Stimulated activated CD8-positive, alpha-beta memory T cell treated with anti-CD3 and anti-CD28 coated beads, Interleukin-15, amount 100 ng/mL, for 4 hours (primary cell): Measurements from ENCODE around the gene CAVIN1.
"Not testable (repeated sequence)": the region's sequence is repeated elsewhere in the genome, so short reads cannot be mapped to it uniquely, and the experiment has no call there.

Experiments used
- DNase-seq, 2 donors: peaks; one replicate each; pipeline ENCODE4 v3.0.0-alpha.2; 2020; ENCODE audit warnings: low read depth in 2 of 2

CAVIN1 gene

DNA sequence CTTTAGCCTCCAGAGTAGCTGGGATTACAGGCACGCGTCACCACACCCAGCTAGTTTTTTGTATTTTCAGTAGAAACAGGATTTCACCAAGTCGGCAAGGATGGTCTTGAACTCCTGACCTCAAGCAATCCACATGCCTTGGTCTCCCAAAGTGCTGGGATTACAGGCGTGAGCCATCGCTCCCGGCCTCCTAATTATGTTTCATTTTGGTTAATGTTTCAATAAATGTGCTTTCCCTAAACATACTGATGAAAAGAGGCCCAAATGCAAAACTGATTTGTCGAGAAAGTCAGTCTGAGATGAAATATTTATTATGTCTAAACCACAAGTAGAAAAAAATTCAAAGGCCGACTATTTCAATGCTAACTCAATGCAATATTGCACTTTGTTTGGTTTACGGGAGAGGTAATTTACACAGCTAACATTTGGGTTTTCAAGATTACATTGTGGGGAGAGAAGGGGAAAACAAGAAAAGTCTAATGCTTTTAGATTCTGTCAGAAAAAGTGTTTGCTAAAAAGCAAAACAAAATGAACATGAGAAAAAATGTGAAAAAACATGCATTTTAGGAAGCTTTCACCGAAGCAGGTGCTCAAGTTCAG lies 44.6 kb downstream of the CAVIN1 start:
- no peak for DNase-seq

DNA sequence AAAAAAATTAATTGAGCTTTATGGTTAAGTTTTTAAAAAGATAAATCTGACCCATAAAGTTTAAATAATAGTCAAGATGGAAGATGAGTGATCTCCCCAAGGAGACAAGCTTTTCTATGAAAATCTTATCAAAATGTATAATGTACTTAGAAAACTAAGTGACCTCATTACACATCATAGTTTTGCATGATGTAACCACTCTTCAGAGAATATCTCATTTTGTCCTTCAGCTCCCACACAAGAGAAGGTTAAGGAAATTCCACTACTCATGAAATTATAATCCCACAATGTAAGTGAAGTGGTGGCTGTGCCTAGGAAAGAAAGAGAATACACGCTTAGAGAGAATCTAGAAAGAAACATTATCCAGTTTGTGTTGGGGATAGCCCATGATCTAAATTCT lies 49.2 kb downstream of the CAVIN1 start:
- no peak for DNase-seq

DNA sequence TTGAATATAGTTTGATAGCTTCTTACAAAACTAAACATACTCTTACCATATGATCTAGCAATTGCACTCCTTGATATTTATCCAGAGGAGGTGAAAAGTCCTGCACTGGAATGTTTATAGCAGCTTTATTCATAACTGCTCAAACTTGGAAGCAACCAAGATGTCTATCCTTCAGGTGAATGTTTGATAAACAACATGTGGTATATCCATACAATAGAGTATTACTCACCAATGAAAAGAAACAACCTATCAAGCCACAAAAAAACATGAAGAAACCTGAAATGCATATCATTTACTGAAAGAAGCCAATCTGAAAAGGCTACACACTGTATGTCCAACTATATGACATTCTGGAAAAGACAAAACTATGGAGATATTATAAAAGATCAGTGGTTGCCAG lies 50.9 kb downstream of the CAVIN1 start:
- DNase-seq: no peak

DNA sequence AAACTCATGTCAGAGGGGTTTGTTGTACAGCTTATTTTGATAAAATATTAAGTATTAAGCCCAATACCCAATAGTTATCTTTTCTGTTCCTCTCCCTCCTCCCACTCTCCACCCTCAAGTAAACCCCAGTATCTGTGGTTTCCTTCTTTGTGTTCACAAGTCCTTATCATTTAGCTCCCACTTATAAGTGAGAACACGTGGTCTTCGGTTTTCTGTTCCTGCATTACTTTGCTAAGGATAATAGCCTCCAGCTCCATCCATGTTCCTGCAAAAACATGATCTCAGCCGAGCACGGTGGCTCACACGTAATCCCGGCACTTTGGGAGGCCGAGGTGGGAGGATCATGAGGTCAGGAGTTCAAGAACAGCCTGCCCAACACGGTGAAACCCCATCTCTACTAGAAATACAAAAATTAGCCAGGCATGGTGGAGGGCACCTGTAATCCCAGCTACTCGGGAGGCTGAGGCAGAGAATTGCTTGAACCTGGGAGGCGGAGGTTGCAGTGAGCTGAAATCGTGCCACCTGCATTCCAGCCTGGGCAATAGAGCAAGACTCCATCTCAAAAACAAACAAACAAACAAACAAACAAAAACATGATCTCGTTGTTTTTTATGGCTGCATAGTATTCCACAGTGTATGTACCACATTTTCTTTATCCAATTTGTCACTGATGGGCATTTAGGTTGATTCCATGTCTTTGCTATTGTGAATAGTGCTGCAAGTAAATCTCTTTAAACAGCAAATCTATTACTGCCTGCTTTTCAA lies 54.1 kb downstream of the CAVIN1 start:
- DNase-seq: not testable (repeated sequence)

DNA sequence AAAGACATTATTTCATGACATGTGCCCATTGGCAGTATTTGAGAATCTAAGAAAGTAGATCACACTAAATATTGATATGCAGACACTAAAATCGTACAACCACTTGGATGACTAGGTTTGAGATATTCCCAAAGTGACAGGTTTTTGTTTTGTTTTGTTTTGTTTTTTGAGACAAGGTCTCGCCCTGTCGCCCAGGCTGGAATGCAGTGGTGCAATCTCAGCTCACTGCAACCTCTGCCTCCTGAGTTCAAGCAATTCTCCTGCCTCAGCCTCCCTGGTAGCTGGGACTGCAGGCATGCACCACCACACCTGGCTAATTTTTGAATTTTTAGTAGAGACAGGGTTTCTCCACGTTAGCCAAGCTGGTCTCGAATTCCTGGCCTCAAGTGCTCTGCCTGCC lies 54.7 kb downstream of the CAVIN1 start:
- not testable (repeated sequence) for DNase-seq

DNA sequence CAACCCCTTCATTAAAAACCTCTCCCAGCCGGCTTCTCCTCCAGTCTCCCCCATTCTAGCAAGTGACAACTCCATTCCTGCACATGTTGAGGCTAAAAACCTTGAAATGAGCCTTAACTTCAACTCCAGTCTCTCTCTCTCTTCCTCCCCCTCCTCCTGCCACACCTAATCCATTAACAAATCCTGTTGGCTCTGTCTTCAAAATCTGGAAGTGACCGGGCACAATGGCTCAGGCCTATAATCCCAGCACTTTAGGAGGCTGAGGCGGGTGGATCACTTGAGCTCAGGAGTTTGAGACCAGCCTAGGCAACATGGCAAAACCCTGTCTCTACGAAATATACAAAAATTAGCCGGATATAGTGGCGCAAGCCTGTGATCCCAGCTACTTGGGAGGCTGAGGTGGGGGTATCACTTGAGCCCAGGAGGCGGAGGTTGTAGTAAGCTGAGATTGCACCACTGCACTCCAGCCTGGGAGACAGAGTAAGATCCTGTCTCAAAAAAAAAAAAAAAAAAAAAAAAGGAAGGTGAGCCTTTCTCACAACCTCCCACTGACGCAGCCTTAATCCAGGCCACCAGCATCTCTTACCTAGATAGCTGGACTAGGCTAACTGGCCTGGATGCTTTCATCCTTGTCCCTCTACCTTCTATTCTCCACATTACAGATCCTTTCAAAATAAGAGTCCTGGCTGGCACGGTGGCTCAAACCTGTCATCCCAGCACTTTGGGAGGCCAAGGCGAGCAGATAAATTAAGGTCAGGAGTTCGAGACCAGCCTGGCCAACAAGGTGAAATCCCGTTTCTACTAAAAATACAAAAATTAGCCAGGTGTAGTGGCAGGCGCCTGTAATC lies 56.7 kb downstream of the CAVIN1 start:
- DNase-seq: not testable (repeated sequence)

DNA sequence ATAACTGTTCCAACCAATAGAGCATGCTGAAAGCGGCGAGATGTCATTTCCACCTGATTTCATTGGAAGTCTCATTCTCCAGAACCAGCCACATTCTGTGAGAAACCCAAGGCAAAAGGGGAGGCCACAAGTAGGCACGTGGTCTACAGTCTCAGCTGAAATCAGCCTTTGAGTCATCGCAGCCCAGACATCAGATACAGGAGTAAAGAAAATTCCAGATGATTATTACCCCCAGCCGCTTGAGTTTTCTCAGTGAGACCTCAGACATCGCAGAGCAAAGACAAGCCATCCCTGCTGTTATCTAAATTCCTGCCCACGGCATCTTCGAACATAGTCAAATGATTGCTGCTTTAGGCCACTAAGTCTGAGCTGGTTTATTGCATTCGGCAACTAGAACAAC lies 57.9 kb downstream of the CAVIN1 start:
- no peak for DNase-seq

DNA sequence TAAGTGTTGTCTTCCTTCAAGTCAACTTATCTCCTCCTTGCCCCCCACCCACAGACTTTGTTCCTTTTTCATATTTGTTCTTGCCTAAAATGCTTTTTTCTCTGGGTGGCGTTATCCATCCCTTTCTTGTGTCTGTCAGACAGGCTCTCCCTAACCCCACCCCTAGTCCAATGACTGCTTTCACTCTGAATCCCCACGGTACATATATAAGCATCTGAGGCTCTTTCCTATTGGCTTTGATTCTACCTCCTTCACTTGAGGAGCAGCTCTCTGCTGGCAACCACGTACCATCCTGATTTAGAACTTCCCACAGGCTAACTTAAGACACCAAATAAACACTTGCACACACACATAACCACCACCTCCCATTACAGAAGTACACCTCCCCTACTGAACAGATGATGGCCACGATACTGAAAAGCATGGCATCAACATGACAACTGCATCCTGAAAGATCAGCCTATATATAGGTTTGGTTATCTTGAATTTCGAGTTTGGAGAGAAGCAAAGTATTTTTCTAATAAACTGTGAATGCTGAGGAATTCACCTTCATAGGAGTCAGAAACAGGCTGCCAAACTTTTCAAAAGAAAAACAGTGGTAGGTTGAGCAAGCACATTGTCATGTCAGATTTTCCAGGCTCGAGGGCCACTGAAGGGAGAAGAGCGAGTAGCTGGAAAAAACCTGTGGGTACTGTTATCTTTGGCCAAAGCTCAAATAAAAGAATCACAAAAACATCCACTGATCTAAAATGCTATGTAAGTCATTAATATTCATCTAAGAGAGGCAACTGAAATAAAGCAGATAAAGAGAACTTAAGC lies 59.1 kb downstream of the CAVIN1 start:
- DNase-seq: no peak

DNA sequence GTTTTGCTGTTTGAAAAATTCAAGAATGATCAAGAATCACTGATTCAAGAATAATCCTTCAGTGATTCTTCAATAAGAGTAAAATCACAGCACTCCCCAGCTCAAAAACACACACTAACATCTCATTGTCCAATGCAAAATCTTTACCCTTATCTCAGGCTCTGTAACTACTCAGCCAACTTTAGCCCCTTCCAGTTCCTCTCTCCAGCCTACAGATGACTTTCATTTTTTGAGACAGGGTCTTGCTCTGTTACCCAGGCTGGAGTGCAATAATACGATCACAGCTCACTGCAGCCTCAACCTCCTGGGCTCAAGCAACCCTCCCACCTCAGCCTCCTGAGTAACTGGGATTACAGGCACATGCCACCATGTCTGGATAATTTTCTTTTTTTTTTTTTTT lies 59.8 kb downstream of the CAVIN1 start:
- no peak for DNase-seq

DNA sequence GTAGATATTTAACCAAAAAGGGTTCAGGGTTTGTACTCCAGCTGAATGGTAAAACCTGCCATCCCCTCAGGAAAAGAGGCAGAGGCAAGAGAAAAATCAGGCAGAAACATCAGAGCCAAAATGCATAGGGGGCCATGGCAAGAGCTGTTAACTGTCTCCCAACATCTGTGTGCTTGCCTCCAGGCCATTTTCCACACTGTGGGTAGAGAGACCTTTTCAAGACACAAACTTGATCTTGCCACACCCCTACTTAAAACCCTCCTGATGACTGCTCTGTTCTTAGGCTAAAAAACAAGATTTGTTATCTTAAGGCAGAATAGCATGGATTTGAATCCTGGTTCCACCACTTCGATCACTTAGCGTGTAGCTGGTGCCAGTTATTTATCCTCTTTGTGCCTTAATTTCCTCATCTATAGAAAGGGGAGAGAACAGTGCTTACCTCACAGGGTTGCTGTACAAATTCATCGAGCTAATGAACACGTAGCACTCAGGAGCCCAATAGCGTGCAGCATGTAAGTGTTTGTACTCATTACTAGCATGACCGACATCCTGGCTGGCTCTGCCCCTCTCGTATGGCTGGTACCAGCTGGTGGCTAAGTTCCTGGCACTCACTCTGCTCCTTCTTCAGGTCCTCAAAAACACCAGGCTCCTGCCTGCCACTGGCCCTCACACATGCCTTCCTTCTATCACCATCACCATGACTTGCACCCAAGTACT lies 60.7 kb downstream of the CAVIN1 start:
- DNase-seq: no peak

DNA sequence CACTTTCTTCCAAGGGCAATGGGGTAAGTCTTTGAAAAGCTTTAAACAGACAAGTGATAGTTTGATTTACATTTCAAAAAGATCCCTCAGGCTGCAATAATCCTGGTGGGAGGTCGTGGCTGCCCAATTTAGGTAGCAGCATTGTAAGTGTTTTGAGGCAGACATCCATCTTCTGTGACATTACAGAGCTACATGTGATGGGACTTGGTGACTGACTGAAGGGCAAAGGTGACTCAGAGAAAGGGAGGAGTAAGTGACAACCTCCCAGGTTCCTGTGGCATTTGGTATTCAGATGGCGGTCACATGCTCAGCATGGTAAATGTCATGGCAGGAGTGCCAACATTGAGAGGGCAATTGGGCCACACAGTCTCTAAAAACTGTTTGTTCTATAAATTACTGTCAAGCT lies 61.3 kb downstream of the CAVIN1 start:
- DNase-seq: peak; percentile 20 to 40

DNA sequence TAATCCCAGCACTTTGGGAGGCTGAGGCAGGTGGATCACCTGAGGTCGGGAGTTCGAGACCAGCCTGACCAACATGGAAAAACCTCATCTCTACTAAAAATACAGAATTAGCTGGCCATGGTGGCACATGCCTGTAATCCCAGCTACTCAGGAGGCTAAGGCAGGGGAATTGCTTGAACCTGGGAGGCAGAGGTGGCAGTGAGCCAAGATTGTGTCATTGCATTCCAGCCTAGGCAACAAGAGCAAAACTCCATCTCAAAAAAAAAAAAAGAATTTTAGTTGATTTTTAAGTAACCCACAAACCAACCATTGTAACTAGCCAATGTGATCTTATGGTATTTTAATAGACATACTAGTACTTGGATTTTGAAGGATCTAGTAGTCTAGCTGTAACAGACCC lies 62.7 kb downstream of the CAVIN1 start:
- DNase-seq: not testable (repeated sequence)

DNA sequence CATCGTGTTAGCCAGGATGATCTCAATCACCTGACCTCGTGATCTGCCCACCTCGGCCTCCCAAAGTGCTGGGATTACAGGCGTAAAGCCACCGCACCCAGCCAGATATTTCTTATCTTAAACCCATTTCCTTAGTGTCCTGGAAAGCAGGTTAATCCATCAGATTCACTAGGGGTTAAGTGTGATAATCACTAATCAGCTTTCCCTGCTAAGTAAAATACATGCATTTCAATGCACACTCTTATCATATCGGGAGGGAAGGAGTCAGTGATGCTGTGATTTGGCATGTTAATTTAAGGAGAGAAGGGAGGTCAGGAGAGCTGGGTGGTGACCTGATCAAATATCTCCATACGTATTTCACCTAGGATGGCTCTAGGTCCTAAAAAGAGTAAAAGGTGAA lies 63.9 kb downstream of the CAVIN1 start:
- DNase-seq: no peak

DNA sequence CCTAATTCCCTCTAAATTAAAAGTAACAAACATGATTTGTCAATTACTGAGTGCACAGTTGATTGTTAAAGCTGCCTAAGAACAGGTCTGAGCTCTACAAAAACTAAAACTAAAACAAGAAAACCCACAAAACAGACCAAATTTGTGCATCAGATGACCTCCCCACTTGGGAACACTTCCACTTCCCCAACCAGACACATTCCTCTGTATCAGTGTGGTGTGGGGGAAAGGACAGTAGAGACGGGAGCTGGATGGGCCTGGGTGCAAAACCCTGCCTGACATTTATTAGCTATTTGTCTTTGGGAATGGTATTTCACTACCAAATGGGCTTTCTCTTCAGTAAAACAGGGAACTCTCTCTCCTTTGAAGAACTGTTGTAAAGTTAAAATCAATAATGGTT lies 64.6 kb downstream of the CAVIN1 start:
- no peak for DNase-seq

DNA sequence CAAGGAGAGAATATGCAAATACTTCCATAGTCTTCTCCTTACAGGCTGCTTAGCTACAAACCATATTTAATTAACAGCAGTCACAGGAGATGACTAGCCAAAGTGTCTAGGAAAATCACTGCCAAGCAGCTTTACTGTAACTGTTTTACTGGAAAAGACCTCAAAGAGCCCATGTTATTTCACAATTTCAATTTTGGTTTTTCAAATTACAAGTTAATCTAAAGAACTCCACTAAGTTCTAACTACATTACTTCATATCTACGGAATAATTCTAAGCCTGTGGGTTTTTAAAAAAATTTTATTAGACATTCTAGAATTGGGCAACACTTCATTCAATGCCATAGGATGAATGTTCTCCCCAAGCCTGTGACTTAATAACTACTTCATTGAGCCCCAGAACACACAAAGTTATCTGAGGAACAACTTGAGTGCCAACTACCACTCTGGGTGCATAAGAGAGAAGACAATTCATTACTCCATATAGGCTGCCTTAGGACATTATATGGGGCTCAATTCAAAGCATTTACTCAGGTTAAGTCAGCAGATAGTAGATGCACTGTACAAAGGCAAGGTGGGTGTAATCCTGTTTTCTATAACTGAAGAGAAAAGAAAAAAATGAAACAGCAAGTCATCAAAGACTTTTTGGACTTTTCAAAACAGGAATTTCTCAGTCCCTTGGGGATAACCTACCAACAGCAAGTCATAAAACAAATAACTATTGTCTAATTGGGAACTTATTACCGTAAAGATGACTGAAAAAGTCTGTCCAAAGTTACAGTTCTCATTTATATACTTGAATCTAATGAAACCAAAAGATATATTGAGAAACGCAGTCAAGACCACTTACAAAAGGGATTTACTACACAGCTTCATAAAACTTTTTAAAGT lies 67.9 kb downstream of the CAVIN1 start:
- DNase-seq: no peak
